Muscle of leg (tissue), 11 donors: ENCODE results near the gene SIDT2. TPM values are rescaled to one million over a fixed set of nuclear protein-coding genes. Genes with fewer than 3 reads are reported as not detected.

Experiments used
- DNase-seq: peaks from one replicate; pipeline ENCODE4 v3.0.0; 2013
- H3K27ac ChIP-seq: one replicate; pipeline ENCODE4 v1.5.1; 2013; ENCODE audit warnings: mild to moderate bottlenecking, low read length, control low read depth
- H3K27me3 ChIP-seq: one replicate; pipeline ENCODE4 v1.6.1; 2013; ENCODE audit warnings: low read length; ENCODE audit not compliant: control insufficient read depth, insufficient read depth
- H3K36me3 ChIP-seq: one replicate; pipeline ENCODE4 v1.6.1; 2013; ENCODE audit warnings: low read length; ENCODE audit not compliant: control insufficient read depth, insufficient read depth
- H3K4me1 ChIP-seq: one replicate; pipeline ENCODE4 v1.6.1; 2013; ENCODE audit warnings: low read length; ENCODE audit not compliant: control insufficient read depth, insufficient read depth
- H3K4me3 ChIP-seq: one replicate; pipeline ENCODE4 v1.5.1; 2013; ENCODE audit warnings: low read length, control low read depth
- H3K9me3 ChIP-seq: replicated peaks from 2 replicates; pipeline ENCODE4 v1.6.1; 2013; ENCODE audit warnings: low read depth, low read length; ENCODE audit not compliant: control insufficient read depth
- WGBS: methylation state at CpG from one replicate; pipeline ENCODE4 v1.1.5; 2013; ENCODE audit warnings: missing lambda C conversion rate; ENCODE audit not compliant: insufficient coverage; 5-methylcytosine and 5-hydroxymethylcytosine counted together
- polyA plus RNA-seq, 8 donors: library from polyadenylated mRNA; unstranded; fragments of 120-200 nt; gene quantifications; one replicate each; pipeline versions ENCODE4 v1.2.1 to v1.2.3, GENCODE V29; 2013; ENCODE audit warnings: inconsistent platforms in 1 of 8, low replicate concordance in 1 of 8; ENCODE audit not compliant: insufficient read length in 8 of 8, insufficient read depth in 1 of 8
- total RNA-seq: library from RNA; stranded (reverse); fragments of 120-200 nt; gene quantifications from one replicate; pipeline ENCODE4 v1.2.4, GENCODE V29; 2013

Gene SIDT2
- total and polyA plus RNA-seq, 9 donors = 14.8 to 39.3 (median 27.8) TPM

DNA sequence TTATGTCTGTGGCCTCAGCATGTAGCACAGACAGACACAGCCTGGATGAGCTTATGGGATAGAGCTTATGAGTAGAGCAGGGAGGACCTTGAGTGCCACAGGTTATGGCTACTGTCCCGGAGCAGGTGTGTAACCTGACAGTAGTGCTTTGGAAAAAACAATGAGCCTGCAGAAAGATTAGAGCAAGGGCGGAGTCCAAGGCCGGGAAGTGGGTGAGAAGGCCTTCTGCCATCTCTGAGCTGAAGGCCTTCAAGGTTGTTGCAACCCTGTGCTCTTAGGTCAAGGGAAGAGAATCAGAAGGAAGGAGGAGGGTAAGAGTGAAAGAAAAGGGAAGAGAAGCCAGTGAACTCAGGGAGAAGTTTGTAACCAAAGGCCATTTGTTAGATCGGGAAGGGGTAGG lies 16.7 kb downstream of the SIDT2 start:
- H3K4me1 ChIP-seq = peaks cover 32% of the 10 kb centered on the region
- 89% methylated on average over 4 of the region's 4 CpGs for WGBS
- no peak overlapping the region for H3K4me3 ChIP-seq
- no peaks in the 10 kb centered on the region for H3K27me3 ChIP-seq
- DNase-seq = no peak
- H3K36me3 ChIP-seq = peaks cover 59% of the 10 kb centered on the region
- H3K9me3 ChIP-seq = no peaks in the 10 kb centered on the region
- H3K27ac ChIP-seq = no peak overlapping the region

DNA sequence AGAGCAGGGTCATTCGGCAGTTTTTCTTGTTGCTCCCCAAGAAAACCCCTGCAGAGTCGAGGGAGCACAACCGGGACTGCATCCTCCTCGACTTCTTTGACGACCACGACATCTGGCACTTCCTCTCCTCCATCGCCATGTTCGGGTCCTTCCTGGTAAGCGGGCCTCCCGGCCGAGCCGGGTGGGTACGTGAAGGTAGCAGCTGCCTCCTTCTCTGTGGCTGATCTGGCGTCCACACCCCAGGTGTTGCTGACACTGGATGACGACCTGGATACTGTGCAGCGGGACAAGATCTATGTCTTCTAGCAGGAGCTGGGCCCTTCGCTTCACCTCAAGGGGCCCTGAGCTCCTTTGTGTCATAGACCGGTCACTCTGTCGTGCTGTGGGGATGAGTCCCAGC lies 17.2 kb downstream of the SIDT2 start:
- H3K27ac ChIP-seq = no peak overlapping the region
- 94% methylated on average over 19 of the region's 19 CpGs for WGBS
- H3K27me3 ChIP-seq = no peaks in the 10 kb centered on the region
- no peaks in the 10 kb centered on the region for H3K9me3 ChIP-seq
- H3K4me3 ChIP-seq = no peak overlapping the region
- peaks cover 37% of the 10 kb centered on the region for H3K4me1 ChIP-seq
- no peak for DNase-seq
- peaks cover 55% of the 10 kb centered on the region for H3K36me3 ChIP-seq

DNA sequence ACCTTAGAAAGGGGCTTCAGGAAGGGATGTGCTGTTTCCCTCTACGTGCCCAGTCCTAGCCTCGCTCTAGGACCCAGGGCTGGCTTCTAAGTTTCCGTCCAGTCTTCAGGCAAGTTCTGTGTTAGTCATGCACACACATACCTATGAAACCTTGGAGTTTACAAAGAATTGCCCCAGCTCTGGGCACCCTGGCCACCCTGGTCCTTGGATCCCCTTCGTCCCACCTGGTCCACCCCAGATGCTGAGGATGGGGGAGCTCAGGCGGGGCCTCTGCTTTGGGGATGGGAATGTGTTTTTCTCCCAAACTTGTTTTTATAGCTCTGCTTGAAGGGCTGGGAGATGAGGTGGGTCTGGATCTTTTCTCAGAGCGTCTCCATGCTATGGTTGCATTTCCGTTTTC lies 18.5 kb downstream of the SIDT2 start:
- Histone ChIP-seq H3K27me3 (no peaks in the 10 kb centered on the region), H3K4me1 (peaks cover 50% of the 10 kb centered on the region), H3K27ac (no peak overlapping the region), H3K9me3 (no peaks in the 10 kb centered on the region), H3K36me3 (peaks cover 46% of the 10 kb centered on the region), H3K4me3 (no peak overlapping the region)
- DNase-seq = no peak
- whole genome bisulfite sequencing = 90% methylated on average over 2 of the region's 7 CpGs

DNA sequence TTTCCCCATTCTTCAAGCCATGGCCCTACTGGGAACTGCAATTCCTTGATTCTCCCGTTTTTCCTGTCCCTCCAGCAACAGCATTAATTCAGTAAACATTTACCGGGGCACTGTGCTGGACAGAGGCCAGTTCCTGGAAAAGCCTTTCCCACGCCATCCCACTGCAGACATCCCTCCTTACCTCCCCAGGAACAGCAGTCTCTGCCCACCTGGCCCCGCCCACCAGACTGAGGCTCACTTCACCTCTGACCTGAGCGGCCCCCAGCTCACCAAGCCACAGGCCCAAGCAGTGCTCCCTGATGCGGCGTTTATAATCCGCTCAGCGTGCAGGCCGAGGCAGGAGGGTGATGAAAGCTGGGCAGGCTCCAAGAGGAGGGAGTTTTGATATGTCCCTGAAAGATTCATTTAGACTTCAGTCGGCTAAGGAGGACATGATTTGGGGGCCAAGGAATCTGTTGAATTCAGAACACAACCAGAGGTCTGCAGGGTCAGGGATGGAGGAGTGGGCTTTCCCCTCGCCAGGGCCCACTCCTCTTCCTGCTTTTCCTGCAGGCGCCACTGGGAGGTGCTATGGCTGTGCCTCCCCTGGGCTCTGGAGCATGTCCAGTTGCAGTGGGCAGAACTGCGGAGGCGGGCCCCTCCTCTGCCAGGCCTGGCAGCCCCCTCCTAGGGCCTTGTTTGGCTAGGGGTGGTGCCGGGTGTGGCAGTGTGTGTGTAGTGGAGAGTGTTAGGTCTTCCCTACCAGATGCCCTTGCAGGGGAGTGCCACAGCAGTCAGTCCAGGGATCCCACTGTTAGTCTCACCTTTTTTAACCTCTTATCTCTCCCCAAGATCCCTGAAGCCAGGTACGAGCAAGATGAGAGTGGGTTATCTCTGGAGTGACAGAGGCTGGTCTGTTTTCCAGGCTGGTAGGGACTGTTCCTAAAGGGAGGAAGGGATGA lies 19.2 kb downstream of the SIDT2 start:
- Histone ChIP-seq H3K4me1 (peaks cover 58% of the 10 kb centered on the region), H3K9me3 (no peaks in the 10 kb centered on the region), H3K27me3 (no peaks in the 10 kb centered on the region), H3K4me3 (no peak overlapping the region), H3K27ac (peak overlapping the region; percentile 84), H3K36me3 (peaks cover 39% of the 10 kb centered on the region)
- DNase-seq = no peak
- 58% methylated on average over 10 of the region's 17 CpGs for WGBS

DNA sequence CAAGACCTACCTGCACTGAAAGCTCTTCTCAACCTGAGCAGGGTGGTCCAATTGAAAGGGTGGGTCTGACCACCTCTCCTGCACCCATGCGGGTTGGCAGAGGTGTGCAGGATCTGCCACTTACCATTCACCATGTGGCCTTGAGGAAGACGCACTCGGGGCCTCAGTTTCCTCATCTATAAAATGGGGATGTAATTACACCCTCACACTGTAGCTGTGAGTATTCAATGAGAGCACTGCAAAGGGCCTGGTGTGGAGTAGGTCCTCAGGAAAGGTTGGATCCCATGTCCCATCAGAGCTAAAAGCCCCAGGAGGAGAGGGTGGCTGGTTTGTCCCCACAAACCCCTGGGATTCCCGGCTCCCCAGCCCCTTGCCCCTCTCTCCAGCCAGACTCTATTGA lies 20.1 kb downstream of the SIDT2 start:
- Histone ChIP-seq H3K9me3 (no peaks in the 10 kb centered on the region), H3K4me1 (peaks cover 65% of the 10 kb centered on the region), H3K27ac (peak overlapping the region; percentile 84), H3K4me3 (peak overlapping the region; percentile 40), H3K27me3 (no peaks in the 10 kb centered on the region), H3K36me3 (peaks cover 36% of the 10 kb centered on the region)
- WGBS = no CpG with 5 or more reads among the region's 4 CpGs
- no peak for DNase-seq

DNA sequence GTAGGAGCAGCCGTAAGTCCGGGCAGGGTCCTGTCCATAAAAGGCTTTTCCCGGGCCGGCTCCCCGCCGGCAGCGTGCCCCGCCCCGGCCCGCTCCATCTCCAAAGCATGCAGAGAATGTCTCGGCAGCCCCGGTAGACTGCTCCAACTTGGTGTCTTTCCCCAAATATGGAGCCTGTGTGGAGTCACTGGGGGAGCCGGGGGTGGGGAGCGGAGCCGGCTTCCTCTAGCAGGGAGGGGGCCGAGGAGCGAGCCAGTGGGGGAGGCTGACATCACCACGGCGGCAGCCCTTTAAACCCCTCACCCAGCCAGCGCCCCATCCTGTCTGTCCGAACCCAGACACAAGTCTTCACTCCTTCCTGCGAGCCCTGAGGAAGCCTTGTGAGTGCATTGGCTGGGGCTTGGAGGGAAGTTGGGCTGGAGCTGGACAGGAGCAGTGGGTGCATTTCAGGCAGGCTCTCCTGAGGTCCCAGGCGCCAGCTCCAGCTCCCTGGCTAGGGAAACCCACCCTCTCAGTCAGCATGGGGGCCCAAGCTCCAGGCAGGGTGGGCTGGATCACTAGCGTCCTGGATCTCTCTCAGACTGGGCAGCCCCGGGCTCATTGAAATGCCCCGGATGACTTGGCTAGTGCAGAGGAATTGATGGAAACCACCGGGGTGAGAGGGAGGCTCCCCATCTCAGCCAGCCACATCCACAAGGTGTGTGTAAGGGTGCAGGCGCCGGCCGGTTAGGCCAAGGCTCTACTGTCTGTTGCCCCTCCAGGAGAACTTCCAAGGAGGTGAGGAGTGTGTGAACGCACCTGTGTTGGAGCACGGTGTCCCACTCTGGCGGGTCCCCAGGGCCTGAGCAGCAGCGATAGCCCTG lies 20.7 kb downstream of the SIDT2 start, which contains the start of gene TAGLN:
Gene TAGLN, plus strand, starts transcription at position 318 of the 863 bp plus-strand sequence. CDS start 3,644 bp downstream, outside the sequence.
- peaks cover 38% of the 10 kb centered on the region for H3K36me3 ChIP-seq

DNA sequence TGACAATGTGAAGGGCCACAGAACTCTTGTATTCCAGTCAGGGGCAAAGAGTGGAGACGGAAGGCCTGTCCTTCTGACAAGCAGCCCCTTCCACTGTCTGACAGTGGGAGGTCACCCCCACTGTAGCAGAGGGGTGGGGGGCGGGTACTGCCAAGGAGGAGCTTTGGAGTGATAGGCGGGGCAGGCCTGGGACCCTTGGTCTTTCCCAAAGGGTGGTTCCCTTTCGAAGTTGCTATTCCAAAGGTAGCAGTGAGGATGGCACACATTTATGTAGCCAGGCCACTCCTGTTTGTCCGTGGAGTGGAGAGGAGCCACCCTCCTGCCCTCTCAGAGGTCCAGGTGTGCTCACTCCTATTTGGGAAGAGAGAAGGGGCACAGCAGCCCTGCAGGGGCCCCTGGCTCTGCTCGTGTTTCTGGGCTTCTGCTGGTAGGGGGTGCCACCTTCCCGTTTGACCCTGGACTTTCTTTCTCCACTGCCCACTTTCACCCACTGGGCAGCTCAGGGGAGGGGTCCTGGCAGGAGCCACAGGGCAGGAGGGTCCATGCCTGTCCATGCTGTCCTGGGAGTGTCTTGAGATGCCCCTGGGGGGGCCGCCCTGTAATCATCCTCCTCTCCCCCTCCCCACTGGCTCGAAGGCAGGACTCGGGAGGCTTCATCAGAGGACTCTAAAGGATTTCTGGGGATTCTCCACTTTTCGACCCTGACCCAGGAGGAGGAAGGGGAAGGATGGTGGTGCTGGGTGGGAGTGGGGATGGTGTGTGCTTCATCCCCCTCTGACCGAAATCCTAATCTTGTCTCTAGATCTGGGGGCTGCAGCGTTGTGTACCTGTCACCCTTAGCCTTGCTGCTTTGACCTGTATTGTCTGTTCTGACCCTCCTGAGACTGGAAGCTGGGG lies 21.6 kb downstream of the SIDT2 start:
- 63% methylated on average over 5 of the region's 13 CpGs for whole genome bisulfite sequencing
- H3K4me3 ChIP-seq = peak overlapping the region; percentile 40
- H3K9me3 ChIP-seq = no peaks in the 10 kb centered on the region
- peak overlapping the region; percentile 84 for H3K27ac ChIP-seq
- peaks cover 40% of the 10 kb centered on the region for H3K36me3 ChIP-seq
- no peaks in the 10 kb centered on the region for H3K27me3 ChIP-seq
- peaks cover 76% of the 10 kb centered on the region for H3K4me1 ChIP-seq
- DNase-seq = no peak

More for the DNA sequence above, 20.7 kb downstream of the SIDT2 start, which contains the start of gene TAGLN:
- WGBS = 21% methylated on average over 21 of the region's 34 CpGs
- no peaks in the 10 kb centered on the region for H3K9me3 ChIP-seq
- H3K27me3 ChIP-seq = no peaks in the 10 kb centered on the region
- H3K4me3 ChIP-seq = peak within 1 kb of the TSS; percentile 40
- peaks cover 67% of the 10 kb centered on the region for H3K4me1 ChIP-seq
- peak; percentile 91 for DNase-seq
- peak within 1 kb of the TSS; percentile 84 for H3K27ac ChIP-seq

DNA sequence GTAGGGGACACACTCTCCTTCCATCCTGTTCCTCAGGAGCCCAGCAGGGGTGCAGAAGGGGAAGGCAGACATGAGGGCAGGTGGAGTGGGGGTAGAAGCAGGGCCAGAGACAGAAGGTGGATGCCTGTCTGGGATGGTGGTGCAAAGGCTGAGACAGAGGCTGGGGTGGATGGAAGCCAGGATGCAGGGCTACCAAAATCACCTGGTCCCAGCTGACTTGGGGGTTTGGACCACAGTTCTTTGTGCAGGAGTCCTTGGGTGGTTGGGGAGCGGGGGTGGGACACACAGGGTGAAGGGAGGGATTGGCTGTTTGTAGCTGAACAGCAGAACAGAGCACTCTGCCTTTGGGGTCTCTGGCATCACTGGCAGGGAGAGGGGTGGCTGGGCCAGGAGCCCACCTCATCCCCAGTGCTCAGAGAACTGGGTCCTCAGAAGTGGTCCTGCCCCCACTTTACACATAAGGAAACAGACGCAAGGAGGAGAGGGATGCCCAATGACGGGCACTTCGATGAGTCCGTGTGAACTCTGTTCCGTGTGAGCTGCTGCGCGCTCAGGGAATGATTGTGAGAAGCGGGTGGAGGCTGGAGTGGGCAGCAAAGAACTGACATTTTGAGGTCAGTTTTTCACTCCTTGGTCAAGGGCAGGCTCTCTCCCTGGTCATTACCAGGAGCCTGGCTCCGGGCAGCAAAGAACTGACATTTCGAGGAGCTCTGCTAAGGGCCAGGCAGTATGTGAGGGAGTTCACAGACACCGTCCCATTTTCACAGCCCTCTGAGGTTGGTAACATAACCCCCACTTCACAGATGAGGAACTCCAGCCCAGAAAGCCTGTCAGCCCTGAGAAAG lies 22.5 kb downstream of the SIDT2 start:
- Histone ChIP-seq H3K4me3 (peak overlapping the region; percentile 5), H3K27ac (peak overlapping the region; percentile 43), H3K36me3 (peaks cover 35% of the 10 kb centered on the region), H3K4me1 (peaks cover 80% of the 10 kb centered on the region), H3K9me3 (no peaks in the 10 kb centered on the region), H3K27me3 (no peaks in the 10 kb centered on the region)
- WGBS = 47% methylated on average over 8 of the region's 12 CpGs
- no peak for DNase-seq
